Stimulated activated CD4-positive, alpha-beta T cell treated with anti-CD3 and anti-CD28 coated beads, TNF-alpha, amount 100 ng/mL, for 4 hours (primary cell): ENCODE data around the gene ZNF680.
"Not testable (repeated sequence)": the region's sequence is repeated elsewhere in the genome, so short reads cannot be mapped to it uniquely, and the experiment has no call there.

ENCODE experiments used
- DNase-seq, 3 experiments: peaks; one replicate each; pipeline ENCODE4 v3.0.0-alpha.2; 2020; ENCODE audit warnings: low read depth in 3 of 3

The ZNF680 gene

GRCh38 chr7:64557601-64558322 lies 5.1 kb downstream of the ZNF680 start:
- DNase-seq = no peak

- DNase-seq = no peak
Measured at GRCh38 chr7:64555046-64555445, 7.8 kb downstream of the ZNF680 start.

- not testable (repeated sequence) for DNase-seq
Measured at GRCh38 chr7:64554188-64554587, 8.7 kb downstream of the ZNF680 start.

GRCh38 chr7:64551375-64552142 lies 11.3 kb downstream of the ZNF680 start:
- no peak for DNase-seq

- DNase-seq = no peak
Measured at GRCh38 chr7:64544010-64544409, 18.9 kb downstream of the ZNF680 start.

DNA sequence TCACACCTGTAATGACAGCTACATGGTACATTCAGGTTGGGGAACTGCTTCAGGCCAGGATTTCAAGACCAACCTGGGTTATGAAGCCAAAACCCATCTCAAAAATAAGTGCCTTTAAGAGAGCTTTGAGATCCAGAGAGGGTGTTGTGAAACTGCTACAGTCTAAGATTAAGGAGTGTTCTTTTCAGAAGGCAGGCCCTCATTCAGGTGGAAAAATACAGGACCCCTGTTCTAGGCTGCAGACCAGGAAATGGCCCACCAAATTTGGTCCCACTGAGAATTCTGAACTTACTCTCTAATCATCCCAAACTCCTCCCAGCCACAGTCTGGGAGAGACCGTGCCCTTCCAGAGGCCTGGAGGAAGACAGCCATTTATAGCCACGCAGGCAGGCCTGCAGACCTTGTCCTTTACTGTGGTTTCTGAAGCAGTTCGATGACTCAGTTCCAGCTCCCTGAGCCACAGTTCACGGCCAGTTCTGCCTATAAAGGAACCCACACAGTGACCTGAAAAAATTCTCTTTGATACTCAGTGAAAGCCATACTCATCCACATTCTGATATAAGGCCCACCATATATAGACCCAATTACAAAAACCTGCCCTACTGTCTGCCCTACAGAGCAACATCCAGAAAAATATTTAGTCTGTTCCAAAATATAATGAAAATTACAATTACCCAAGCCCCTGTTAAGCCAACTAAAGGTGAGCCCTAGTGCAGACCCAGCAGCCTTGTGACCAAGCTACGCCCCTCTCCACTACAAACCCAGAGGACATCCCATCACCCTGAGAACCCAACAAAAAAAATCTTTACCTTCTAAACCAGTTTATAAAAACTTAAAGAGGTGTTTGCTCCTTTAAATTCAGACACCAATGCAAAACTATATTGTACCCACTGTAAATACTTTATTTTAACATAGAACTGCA lies 21.2 kb downstream of the ZNF680 start:
- DNase-seq = no peak

DNA sequence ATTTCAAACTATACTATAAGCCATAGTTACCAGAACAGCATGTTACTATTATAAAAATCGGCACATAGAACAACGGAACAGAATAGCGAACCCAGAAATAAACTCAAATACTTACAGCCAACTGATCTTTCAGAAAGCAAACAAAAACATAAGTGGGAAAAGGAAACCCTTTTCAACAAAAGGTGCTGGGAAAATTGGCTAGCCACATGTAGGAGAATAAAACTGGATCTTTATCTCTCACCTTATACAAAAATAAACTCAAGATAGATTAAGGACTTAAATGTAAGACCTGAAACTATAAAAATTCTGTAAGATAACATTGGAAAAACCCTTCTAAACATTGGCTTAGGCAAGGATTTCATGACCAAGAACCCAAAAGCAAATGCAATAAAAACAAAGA lies 29.1 kb downstream of the ZNF680 start:
- DNase-seq = no peak

DNA sequence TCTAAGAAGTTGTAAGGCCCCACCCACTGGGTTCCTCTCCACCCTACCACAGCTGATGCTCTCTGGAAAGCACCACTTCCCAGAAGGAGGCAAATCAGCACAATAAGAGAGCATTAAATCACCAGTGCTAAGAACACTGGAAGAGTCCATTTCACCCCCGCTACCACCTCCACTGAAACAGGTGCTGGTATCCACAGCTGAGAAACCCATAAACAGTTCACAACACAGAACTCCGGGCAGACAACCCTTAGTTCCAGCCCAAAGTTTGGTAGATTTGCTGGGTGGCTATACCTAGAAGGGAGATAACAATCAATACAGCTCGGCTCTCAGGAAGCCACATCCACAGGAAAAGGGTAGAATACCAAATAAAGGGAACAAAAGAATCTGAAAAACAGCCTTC lies 34.1 kb downstream of the ZNF680 start:
- DNase-seq = no peak

GRCh38 chr7:64521409-64521984 lies 41.4 kb downstream of the ZNF680 start:
- DNase-seq = no peak

DNA sequence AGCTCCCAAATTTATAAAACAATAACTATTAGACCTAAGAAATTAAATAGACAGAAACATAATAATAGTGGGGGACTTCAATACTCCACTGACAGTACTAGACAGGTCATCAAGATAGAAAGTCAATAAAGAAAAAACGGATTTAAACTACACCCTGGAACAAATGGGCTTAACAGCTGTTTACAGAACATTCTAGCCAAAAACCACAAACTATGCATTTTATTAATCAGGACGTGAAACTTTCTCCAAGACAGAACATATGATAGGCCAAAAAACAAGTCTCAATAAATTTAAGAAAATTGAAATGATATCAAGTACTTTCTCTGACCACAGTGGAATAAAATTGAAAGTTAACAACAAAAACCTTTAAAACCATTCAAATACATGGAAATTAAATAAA lies 46.4 kb downstream of the ZNF680 start:
- no peak for DNase-seq

- DNase-seq = no peak
Measured at GRCh38 chr7:64515781-64516180, 47.1 kb downstream of the ZNF680 start.

- no peak for DNase-seq
Measured at GRCh38 chr7:64515330-64515729, 47.5 kb downstream of the ZNF680 start.

GRCh38 chr7:64509583-64509982 lies 53.3 kb downstream of the ZNF680 start:
- no peak for DNase-seq

DNA sequence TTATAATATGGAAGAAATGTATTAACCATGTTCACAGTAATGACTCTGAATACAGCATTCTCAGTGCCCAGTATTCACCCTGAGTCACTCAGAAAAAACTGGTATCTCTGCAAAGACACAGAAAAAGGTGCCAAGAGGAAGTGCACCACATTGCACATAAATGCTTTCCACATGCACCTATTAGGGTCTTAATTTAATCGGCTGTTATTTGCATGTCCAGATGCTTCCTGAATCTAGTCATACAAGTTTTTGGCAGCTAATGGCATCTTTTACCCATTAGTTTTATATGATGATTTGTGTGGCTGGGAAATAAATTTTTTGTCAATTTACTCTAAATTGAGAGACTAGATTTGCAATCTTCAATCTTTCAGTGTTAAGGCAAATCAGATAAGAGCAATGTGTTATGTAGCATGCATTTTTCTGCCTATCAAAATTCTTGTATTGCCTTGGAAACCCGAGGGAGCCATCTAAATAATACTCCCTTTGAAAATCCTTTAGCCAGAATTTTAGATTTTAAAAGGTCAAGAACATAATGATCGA lies 58.2 kb downstream of the ZNF680 start:
- DNase-seq = no peak

GRCh38 chr7:64498270-64498669 lies 64.6 kb downstream of the ZNF680 start:
- no peak for DNase-seq

GRCh38 chr7:64494912-64495461 lies 67.9 kb downstream of the ZNF680 start:
- DNase-seq = no peak

- DNase-seq = no peak
Measured at GRCh38 chr7:64485623-64486022, 77.2 kb downstream of the ZNF680 start.
